ENCODE data around the gene SLC27A5. TPM values are rescaled to one million over a fixed set of nuclear protein-coding genes. Genes with fewer than 3 reads are reported as not detected.

SLC27A5 gene, protein sequence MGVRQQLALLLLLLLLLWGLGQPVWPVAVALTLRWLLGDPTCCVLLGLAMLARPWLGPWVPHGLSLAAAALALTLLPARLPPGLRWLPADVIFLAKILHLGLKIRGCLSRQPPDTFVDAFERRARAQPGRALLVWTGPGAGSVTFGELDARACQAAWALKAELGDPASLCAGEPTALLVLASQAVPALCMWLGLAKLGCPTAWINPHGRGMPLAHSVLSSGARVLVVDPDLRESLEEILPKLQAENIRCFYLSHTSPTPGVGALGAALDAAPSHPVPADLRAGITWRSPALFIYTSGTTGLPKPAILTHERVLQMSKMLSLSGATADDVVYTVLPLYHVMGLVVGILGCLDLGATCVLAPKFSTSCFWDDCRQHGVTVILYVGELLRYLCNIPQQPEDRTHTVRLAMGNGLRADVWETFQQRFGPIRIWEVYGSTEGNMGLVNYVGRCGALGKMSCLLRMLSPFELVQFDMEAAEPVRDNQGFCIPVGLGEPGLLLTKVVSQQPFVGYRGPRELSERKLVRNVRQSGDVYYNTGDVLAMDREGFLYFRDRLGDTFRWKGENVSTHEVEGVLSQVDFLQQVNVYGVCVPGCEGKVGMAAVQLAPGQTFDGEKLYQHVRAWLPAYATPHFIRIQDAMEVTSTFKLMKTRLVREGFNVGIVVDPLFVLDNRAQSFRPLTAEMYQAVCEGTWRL
- total RNA-seq = 8.4 and 9.0 TPM in 2 replicates
- polyA plus RNA-seq = 13.8 and 19.1 TPM in 2 replicates

DNA sequence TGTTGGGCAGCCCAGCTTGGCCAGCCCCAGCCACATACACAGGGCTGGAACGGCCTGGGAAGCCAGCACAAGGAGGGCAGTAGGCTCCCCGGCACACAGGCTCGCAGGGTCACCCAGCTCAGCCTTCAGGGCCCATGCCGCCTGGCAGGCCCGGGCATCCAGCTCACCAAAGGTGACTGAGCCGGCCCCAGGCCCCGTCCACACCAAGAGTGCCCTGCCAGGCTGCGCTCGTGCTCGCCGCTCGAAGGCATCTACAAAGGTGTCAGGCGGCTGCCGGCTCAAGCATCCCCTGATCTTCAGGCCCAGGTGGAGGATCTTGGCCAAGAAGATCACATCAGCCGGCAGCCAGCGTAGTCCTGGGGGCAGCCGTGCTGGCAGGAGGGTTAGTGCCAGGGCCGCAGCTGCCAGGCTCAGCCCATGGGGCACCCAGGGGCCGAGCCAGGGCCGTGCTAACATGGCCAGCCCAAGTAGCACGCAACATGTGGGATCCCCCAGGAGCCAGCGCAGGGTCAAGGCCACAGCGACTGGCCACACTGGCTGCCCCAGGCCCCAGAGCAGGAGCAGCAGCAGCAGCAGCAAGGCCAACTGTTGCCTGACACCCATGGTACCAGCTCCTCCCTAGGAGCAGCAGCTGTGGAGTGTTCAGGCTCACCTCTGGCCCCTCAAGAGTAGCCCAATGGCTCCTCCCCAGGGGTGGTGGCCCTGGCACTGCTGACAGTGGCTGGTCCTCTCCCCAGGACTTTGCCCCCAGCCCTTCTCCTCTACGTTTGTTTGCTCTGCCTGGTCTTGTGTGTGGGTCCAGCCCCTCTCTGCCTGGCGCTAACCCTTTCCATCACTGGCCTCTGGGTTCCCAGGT lies at the start of gene SLC27A5:
SLC27A5 (minus strand) TSS at position 640 of the 856 bp plus-strand sequence; CDS start at position 603, 37 bp downstream.
- no peaks in the 10 kb centered on the region for H3K9me3 ChIP-seq (ENCODE audit: low read depth)
- WGBS (ENCODE audit: low lambda C conversion rate, missing lambda C conversion rate) = 95% methylated on average over 25 of the region's 25 CpGs
- H2AFZ ChIP-seq = no peak within 1 kb of the TSS
- H3K27me3 ChIP-seq = no peaks in the 10 kb centered on the region
- peaks cover 25% of the 10 kb centered on the region for H3K79me2 ChIP-seq
- TF ChIP-seq, protein P1, sequence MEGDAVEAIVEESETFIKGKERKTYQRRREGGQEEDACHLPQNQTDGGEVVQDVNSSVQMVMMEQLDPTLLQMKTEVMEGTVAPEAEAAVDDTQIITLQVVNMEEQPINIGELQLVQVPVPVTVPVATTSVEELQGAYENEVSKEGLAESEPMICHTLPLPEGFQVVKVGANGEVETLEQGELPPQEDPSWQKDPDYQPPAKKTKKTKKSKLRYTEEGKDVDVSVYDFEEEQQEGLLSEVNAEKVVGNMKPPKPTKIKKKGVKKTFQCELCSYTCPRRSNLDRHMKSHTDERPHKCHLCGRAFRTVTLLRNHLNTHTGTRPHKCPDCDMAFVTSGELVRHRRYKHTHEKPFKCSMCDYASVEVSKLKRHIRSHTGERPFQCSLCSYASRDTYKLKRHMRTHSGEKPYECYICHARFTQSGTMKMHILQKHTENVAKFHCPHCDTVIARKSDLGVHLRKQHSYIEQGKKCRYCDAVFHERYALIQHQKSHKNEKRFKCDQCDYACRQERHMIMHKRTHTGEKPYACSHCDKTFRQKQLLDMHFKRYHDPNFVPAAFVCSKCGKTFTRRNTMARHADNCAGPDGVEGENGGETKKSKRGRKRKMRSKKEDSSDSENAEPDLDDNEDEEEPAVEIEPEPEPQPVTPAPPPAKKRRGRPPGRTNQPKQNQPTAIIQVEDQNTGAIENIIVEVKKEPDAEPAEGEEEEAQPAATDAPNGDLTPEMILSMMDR (IDR thresholded peaks at IDR 0.05; ENCODE audit: poor library complexity) = no peak
- TF ChIP-seq EZH2phosphoT487 (IDR thresholded peaks at IDR 0.05; ENCODE audit: low read depth, severe bottlenecking, unreplicated experiment) (no peak), EZH2 (IDR thresholded peaks at IDR 0.05; ENCODE audit: borderline replicate concordance) (no peak)
- no peak within 1 kb of the TSS for H3K4me3 ChIP-seq
- H4K20me1 ChIP-seq (ENCODE audit: insufficient read depth, poor library complexity, severe bottlenecking) = no peaks in the 10 kb centered on the region
- DNase-seq (ENCODE audit: low spot score) = peak; percentile 59
- no peaks in the 10 kb centered on the region for H3K36me3 ChIP-seq (replicated peaks; ENCODE audit: insufficient read depth, low read depth)
- peak within 1 kb of the TSS; percentile 62 for H3K27ac ChIP-seq
- H3K4me1 ChIP-seq (ENCODE audit: insufficient read depth) = peaks cover 13% of the 10 kb centered on the region
- H3K4me2 ChIP-seq = no peak within 1 kb of the TSS
- no peaks in the 10 kb centered on the region for H3K9me2 ChIP-seq (replicated peaks; ENCODE audit: insufficient read depth)

GRCh38 chr19:58560921-58561320 lies 49.1 kb upstream of the SLC27A5 start:
- H3K36me3 ChIP-seq (replicated peaks; ENCODE audit: insufficient read depth, low read depth) = no peaks in the 10 kb centered on the region
- H2AFZ ChIP-seq = no peak overlapping the region
- H3K27me3 ChIP-seq = no peaks in the 10 kb centered on the region
- H3K9me2 ChIP-seq (replicated peaks; ENCODE audit: insufficient read depth) = no peaks in the 10 kb centered on the region
- H3K9me3 ChIP-seq (ENCODE audit: low read depth) = no peaks in the 10 kb centered on the region
- H3K4me1 ChIP-seq (ENCODE audit: insufficient read depth) = peaks cover 16% of the 10 kb centered on the region
- H3K79me2 ChIP-seq = peaks cover 42% of the 10 kb centered on the region
- H4K20me1 ChIP-seq (ENCODE audit: insufficient read depth, poor library complexity, severe bottlenecking) = no peaks in the 10 kb centered on the region
- H3K27ac ChIP-seq = no peak overlapping the region
- TF ChIP-seq, protein P1 (IDR thresholded peaks at IDR 0.05; ENCODE audit: poor library complexity) = no peak
- TF ChIP-seq EZH2 (IDR thresholded peaks at IDR 0.05; ENCODE audit: borderline replicate concordance) = no peak
- TF ChIP-seq EZH2phosphoT487 (IDR thresholded peaks at IDR 0.05; ENCODE audit: low read depth, severe bottlenecking, unreplicated experiment) = no peak
- H3K4me2 ChIP-seq = peak overlapping the region; percentile 77
- no peak overlapping the region for H3K4me3 ChIP-seq
- DNase-seq (ENCODE audit: low spot score) = peak; percentile 2

GRCh38 chr19:58560007-58560887 lies 48.5 kb upstream of the SLC27A5 start:
- Histone ChIP-seq H4K20me1 (ENCODE audit: insufficient read depth, poor library complexity, severe bottlenecking) (no peaks in the 10 kb centered on the region), H3K4me3 (peak overlapping the region; percentile 23), H3K9me2 (replicated peaks; ENCODE audit: insufficient read depth) (no peaks in the 10 kb centered on the region), H3K4me1 (ENCODE audit: insufficient read depth) (peaks cover 16% of the 10 kb centered on the region), H3K9me3 (ENCODE audit: low read depth) (no peaks in the 10 kb centered on the region), H3K36me3 (replicated peaks; ENCODE audit: insufficient read depth, low read depth) (no peaks in the 10 kb centered on the region), H3K27me3 (no peaks in the 10 kb centered on the region), H3K27ac (peak overlapping the region; percentile 98), H2AFZ (no peak overlapping the region), H3K79me2 (peaks cover 48% of the 10 kb centered on the region), H3K4me2 (peak overlapping the region; percentile 77)
- TF ChIP-seq, protein P1 (IDR thresholded peaks at IDR 0.05; ENCODE audit: poor library complexity) = no peak
- no peak for TF ChIP-seq EZH2phosphoT487 (IDR thresholded peaks at IDR 0.05; ENCODE audit: low read depth, severe bottlenecking, unreplicated experiment)
- TF ChIP-seq EZH2 (IDR thresholded peaks at IDR 0.05; ENCODE audit: borderline replicate concordance) = no peak
- 92% methylated on average over 8 of the region's 8 CpGs for WGBS (ENCODE audit: low lambda C conversion rate, missing lambda C conversion rate)
- peak; percentile 10 for DNase-seq (ENCODE audit: low spot score)

All from hepatocyte (in vitro differentiated cells).